IPS-11a (cell line): ENCODE measurements around the gene ENDOD1.

Source experiments
- H3K4me3 ChIP-seq: one replicate; pipeline ENCODE4 v1.5.1; 2013; ENCODE audit warnings: low read depth, low read length, control low read depth

ENDOD1 gene

GRCh38 chr11:95165638-95166037 lies 76.0 kb downstream of the ENDOD1 start:
- H3K4me3 ChIP-seq: no peak overlapping the region

GRCh38 chr11:95166781-95167180 lies 77.1 kb downstream of the ENDOD1 start:
- H3K4me3 ChIP-seq: no peak overlapping the region

- H3K4me3 ChIP-seq: no peak overlapping the region
These were observed 80.6 kb downstream of the ENDOD1 start for GRCh38 chr11:95170294-95170693.

- H3K4me3 ChIP-seq: no peak overlapping the region
These were observed 86.3 kb downstream of the ENDOD1 start for GRCh38 chr11:95175818-95176380.
